GM03348 (cell line): ENCODE measurements around the gene GABRB3.
A peak's percentile ranks its signal among the peaks of the same experiment; 100 is the strongest.

Experiments
- DNase-seq: peaks from one replicate; pipeline ENCODE4 v3.0.0; 2012; ENCODE audit warnings: low spot score

Gene GABRB3

GRCh38 chr15:26628879-26629529, 143.9 kb downstream of the GABRB3 start:
- peak; percentile 93 for DNase-seq

GRCh38 chr15:26628071-26628470, 144.8 kb downstream of the GABRB3 start:
- DNase-seq: no peak

- DNase-seq: no peak
Measured at GRCh38 chr15:26624128-26624527, 148.7 kb downstream of the GABRB3 start.

- no peak for DNase-seq
Measured at GRCh38 chr15:26623071-26623470, 149.8 kb downstream of the GABRB3 start.

- no peak for DNase-seq
Measured at GRCh38 chr15:26621816-26622215, 151.1 kb downstream of the GABRB3 start.

GRCh38 chr15:26620528-26621458, 152.1 kb downstream of the GABRB3 start:
- no peak for DNase-seq

GRCh38 chr15:26615927-26616302, 157.0 kb downstream of the GABRB3 start:
- no peak for DNase-seq

GRCh38 chr15:26615188-26615926, 157.5 kb downstream of the GABRB3 start:
- DNase-seq: no peak

- no peak for DNase-seq
Measured at GRCh38 chr15:26614734-26615133, 158.1 kb downstream of the GABRB3 start.

- DNase-seq: no peak
Measured at GRCh38 chr15:26598704-26599103, 174.2 kb downstream of the GABRB3 start.

- DNase-seq: no peak
Measured at GRCh38 chr15:26595611-26596010, 177.3 kb downstream of the GABRB3 start.

- no peak for DNase-seq
Measured at GRCh38 chr15:26590676-26591075, 182.2 kb downstream of the GABRB3 start.

GRCh38 chr15:26582840-26583239, 190.0 kb downstream of the GABRB3 start:
- DNase-seq: no peak

- no peak for DNase-seq
Measured at GRCh38 chr15:26580943-26581342, 191.9 kb downstream of the GABRB3 start.

- DNase-seq: no peak
Measured at GRCh38 chr15:26572602-26573350, 200.1 kb downstream of the GABRB3 start.

GRCh38 chr15:26571346-26571745, 201.5 kb downstream of the GABRB3 start:
- DNase-seq: no peak

GRCh38 chr15:26565542-26565941, 207.3 kb downstream of the GABRB3 start:
- DNase-seq: no peak

GRCh38 chr15:26564361-26564760, 208.5 kb downstream of the GABRB3 start:
- DNase-seq: no peak

GRCh38 chr15:26562336-26562735, 210.5 kb downstream of the GABRB3 start:
- no peak for DNase-seq

GRCh38 chr15:26561896-26562295, 211.0 kb downstream of the GABRB3 start:
- DNase-seq: no peak

GRCh38 chr15:26561130-26561529, 211.7 kb downstream of the GABRB3 start:
- DNase-seq: no peak

GRCh38 chr15:26555898-26556297, 217.0 kb downstream of the GABRB3 start:
- DNase-seq: no peak
